HG03354 (cell line): ENCODE results near the gene STX1A.
"Not testable (repeated sequence)": the region's sequence is repeated elsewhere in the genome, so short reads cannot be mapped to it uniquely, and the experiment has no call there.

Experiments used
- ATAC-seq: cut with Tn5 transposase; IDR thresholded peaks from one replicate; pipeline ENCODE4 v1.9.1; 2021; ENCODE audit warnings: mild to moderate bottlenecking; ENCODE audit not compliant: unreplicated experiment, poor library complexity, severe bottlenecking

STX1A gene

GRCh38 chr7:73663033-73663432, 56.4 kb downstream of the STX1A start:
- ATAC-seq = no peak

DNA sequence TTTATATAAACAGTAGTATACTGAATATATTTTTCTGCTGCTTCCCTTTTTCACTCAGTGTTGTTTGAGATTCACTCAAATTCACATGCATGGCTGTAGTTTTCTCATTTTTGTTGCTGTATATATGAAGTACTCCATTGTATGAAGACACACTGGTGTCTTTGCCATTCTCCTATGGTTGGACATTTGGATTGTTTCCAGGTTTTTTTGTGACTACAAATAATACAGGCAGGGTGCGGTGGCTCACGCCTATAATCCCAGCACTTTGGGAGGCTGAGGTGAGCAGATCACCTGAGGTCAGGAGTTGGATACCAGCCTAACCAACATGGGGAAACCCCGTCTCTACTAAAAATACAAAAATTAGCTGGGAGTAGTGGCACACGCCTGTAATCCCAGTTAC, 58.9 kb downstream of the STX1A start:
- not testable (repeated sequence) for ATAC-seq

DNA sequence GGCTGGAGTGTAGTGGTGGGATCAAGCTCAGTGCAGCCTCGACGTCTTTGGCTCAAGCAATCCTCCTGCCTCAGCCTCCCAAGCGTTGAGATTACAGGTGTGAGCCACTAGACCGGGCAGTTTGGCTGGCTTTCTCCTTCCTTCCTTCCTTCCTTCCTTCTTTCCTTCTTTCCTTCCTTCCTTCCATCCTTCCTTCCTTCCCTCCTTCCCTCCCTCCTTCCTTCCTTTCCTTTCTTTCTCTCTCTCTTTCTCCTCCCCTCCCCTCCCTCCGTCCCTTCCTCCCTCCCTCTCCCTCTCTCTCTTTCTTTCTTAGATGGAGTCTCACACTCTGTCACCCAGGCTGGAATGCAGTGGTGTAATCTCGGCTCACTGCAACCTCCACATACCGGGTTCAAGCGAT, 59.5 kb downstream of the STX1A start:
- no peak for ATAC-seq

DNA sequence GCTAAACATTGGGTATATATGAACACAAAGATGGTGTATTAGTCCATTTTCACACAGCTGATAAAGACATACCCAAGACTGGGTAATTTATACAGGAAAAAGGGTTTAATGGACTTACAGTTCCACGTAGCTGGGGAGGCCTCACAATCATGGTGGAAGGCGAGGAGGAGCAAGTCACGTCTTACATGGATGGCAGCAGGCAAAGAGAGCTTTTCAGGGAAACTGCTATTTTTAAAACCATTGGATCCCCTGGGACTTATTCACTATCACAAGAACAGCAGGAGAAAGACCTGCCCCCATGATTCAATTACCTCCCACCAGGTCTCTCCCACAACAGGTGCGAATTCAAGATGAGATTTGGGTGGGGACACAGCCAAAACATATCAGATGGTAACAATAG, 64.2 kb downstream of the STX1A start:
- ATAC-seq = not testable (repeated sequence)

DNA sequence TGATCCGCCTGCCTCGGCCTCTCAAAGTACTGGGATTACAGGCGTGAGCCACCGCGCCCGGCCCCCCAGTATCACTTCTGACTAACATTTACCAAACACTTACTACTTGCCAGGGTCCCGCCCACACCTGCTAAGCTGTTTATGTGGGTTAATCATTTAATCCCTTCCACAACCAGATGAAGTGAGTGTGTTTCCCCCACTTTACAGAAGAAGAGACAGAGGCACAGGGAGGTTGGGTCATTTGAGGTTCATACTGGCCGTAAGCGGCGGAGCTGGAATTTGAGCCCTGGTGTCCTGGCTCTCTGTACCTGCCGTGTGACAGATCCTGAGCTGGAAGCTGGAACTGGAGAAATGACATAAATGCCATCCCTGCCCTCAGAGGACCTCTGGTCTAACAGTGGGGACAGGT, 66.9 kb downstream of the STX1A start:
- ATAC-seq = no peak

DNA sequence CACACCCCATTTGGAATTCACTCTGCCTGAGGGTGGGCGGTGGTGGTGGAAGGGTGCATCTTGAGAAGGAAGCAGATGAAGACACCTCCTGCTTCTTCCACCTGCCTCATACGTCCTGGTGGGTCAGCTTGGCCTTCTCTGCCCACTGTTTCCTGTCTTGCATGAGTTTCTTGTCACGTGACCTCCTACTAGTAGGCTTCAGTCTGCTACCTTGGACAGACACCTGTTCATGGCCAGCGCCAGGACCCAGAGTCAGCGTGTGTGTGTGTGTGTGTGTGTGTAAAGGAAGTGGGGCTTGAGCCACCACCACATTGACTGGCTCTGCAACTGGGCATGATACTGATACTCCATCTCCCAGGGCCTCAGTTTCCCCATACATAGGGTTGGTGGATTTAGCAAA, 68.9 kb downstream of the STX1A start:
- ATAC-seq = no peak

DNA sequence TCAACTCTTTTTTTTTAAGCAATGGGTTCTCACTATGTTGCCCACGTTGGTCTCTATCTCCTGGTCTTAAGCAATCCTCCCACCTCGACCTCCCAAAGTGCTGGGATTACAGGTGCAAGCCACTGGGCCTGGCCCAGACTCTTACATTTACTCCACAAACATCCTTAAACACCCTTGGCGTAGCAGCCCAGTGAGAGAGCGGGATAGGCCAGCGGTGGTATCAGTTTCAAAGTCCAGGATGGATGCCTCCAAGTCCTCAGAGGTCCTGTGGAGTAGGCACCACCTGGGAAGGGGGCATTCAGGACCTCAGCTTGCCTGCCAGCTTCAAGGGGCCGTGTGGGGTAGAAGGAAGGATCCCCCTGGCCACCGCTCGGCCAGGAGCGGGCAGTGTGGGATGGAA, 69.9 kb downstream of the STX1A start:
- ATAC-seq = no peak
